SU-DHL-6 (cell line): ENCODE data around the gene PLEKHG3.

Source experiments
- H2AFZ ChIP-seq: fragments of 200-600 bp; sonication (generic); 2 replicates; pipeline ENCODE4 v1.6.1; 2014; ENCODE audit warnings: low read depth, mild to moderate bottlenecking, moderate library complexity, mixed read lengths, antibody characterized with exemption, low read length; ENCODE audit not compliant: severe bottlenecking
- H3F3A ChIP-seq: fragments of 200-600 bp; shearing (Covaris generic); 2 replicates; pipeline ENCODE4 v1.6.0; 2016; ENCODE audit warnings: antibody characterized with exemption, mild to moderate bottlenecking; ENCODE audit not compliant: insufficient read depth
- H3K27ac ChIP-seq: fragments of 200-600 bp; sonication (generic); 2 replicates; pipeline ENCODE4 v1.5.1; 2016; ENCODE audit warnings: low read depth, mild to moderate bottlenecking, low read length, moderate library complexity, mixed read lengths
- H3K27me3 ChIP-seq: fragments of 200-600 bp; sonication (generic), shearing (Covaris generic); 2 replicates; pipeline ENCODE4 v1.6.0; 2014; ENCODE audit warnings: mild to moderate bottlenecking, low read length
- H3K36me3 ChIP-seq: fragments of 200-600 bp; sonication (generic); 2 replicates; pipeline ENCODE4 v1.6.1; 2014; ENCODE audit warnings: mild to moderate bottlenecking, low read length, mixed read lengths
- H3K4me2 ChIP-seq: fragments of 300-600, 200-600 bp; shearing (Covaris generic), sonication (generic); 2 replicates; pipeline ENCODE4 v1.6.0; 2014; ENCODE audit warnings: low read length, low read depth, mild to moderate bottlenecking; ENCODE audit not compliant: poor library complexity, severe bottlenecking
- H3K4me3 ChIP-seq: fragments of 200-600 bp; sonication (generic); 2 replicates; pipeline ENCODE4 v1.5.1; 2014; ENCODE audit warnings: antibody characterized with exemption, low read length, mild to moderate bottlenecking, mixed read lengths; ENCODE audit not compliant: insufficient read depth, poor library complexity, severe bottlenecking
- H3K79me2 ChIP-seq: fragments of 200-600 bp; sonication (generic); 2 replicates; pipeline ENCODE4 v1.6.1; 2014; ENCODE audit warnings: mild to moderate bottlenecking, low read length, moderate library complexity; ENCODE audit not compliant: insufficient read depth
- H3K9ac ChIP-seq: fragments of 200-600 bp; sonication (generic); 2 replicates; pipeline ENCODE4 v1.7.0; 2014; ENCODE audit warnings: mild to moderate bottlenecking, low read length
- H3K9me2 ChIP-seq: fragments of 200-600 bp; sonication (generic); replicated peaks from 2 replicates; pipeline ENCODE4 v1.6.1; 2014; ENCODE audit warnings: low read length; ENCODE audit not compliant: insufficient read depth
- H3K9me3 ChIP-seq: fragments of 200-600 bp; sonication (generic); 2 replicates; pipeline ENCODE4 v1.6.1; 2014; ENCODE audit warnings: low read length, mixed read lengths; ENCODE audit not compliant: insufficient read depth
- H4K20me1 ChIP-seq: fragments of 200-600 bp; sonication (generic); 2 replicates; pipeline ENCODE4 v1.6.1; 2014; ENCODE audit warnings: low read depth, mild to moderate bottlenecking, antibody characterized with exemption, low read length, moderate library complexity, mixed read lengths
- CTCF ChIP-seq: fragments of 200-600 bp; sonication (generic); IDR thresholded peaks from one replicate; pipeline ENCODE4 v1.5.1; 2017; ENCODE audit warnings: antibody characterized with exemption, mild to moderate bottlenecking, low read length, moderate library complexity; ENCODE audit not compliant: insufficient read depth, poor library complexity, severe bottlenecking
- EZH2phosphoT487 ChIP-seq: fragments of 200-600 bp; sonication (generic), shearing (Covaris generic); conservative IDR thresholded peaks from 2 replicates; pipeline ENCODE4 v1.6.1; 2018; ENCODE audit warnings: mild to moderate bottlenecking, antibody characterized with exemption, low read length, moderate library complexity, mixed read lengths

The PLEKHG3 gene

GRCh38 chr14:64748995-64749714 is 44.9 kb downstream of the PLEKHG3 start:
- no peak overlapping the region for H3K9ac ChIP-seq
- no peak overlapping the region for H3K4me2 ChIP-seq
- H3K4me3 ChIP-seq: no peak overlapping the region
- H3K27me3 ChIP-seq: no peaks in the 10 kb centered on the region
- no peaks in the 10 kb centered on the region for H4K20me1 ChIP-seq
- H3K79me2 ChIP-seq: no peaks in the 10 kb centered on the region
- H3K36me3 ChIP-seq: no peaks in the 10 kb centered on the region
- no peak overlapping the region for H3K27ac ChIP-seq
- no peak overlapping the region for H2AFZ ChIP-seq
- no peaks in the 10 kb centered on the region for H3K9me2 ChIP-seq
- no peaks in the 10 kb centered on the region for H3F3A ChIP-seq
- H3K9me3 ChIP-seq: no peaks in the 10 kb centered on the region
- TF ChIP-seq EZH2phosphoT487 (no peak), CTCF (no peak)

- H3K36me3 ChIP-seq: no peaks in the 10 kb centered on the region
- H3K27me3 ChIP-seq: no peaks in the 10 kb centered on the region
- no peak overlapping the region for H2AFZ ChIP-seq
- no peaks in the 10 kb centered on the region for H3K9me2 ChIP-seq
- no peak overlapping the region for H3K4me3 ChIP-seq
- no peak overlapping the region for H3K9ac ChIP-seq
- H3F3A ChIP-seq: no peaks in the 10 kb centered on the region
- no peaks in the 10 kb centered on the region for H3K9me3 ChIP-seq
- no peaks in the 10 kb centered on the region for H3K79me2 ChIP-seq
- H3K4me2 ChIP-seq: no peak overlapping the region
- H4K20me1 ChIP-seq: no peaks in the 10 kb centered on the region
- H3K27ac ChIP-seq: no peak overlapping the region
- no peak for TF ChIP-seq CTCF
- no peak for TF ChIP-seq EZH2phosphoT487
Observed at GRCh38 chr14:64752909-64753308, 48.7 kb downstream of the PLEKHG3 start.

- Histone ChIP-seq H4K20me1 (no peaks in the 10 kb centered on the region), H3K9ac (no peak overlapping the region), H3K9me2 (no peaks in the 10 kb centered on the region), H3K36me3 (no peaks in the 10 kb centered on the region), H3K79me2 (no peaks in the 10 kb centered on the region), H3K27me3 (no peaks in the 10 kb centered on the region), H3K27ac (no peak overlapping the region), H3K9me3 (no peaks in the 10 kb centered on the region), H2AFZ (no peak overlapping the region), H3K4me2 (no peak overlapping the region), H3F3A (no peaks in the 10 kb centered on the region), H3K4me3 (no peak overlapping the region)
- TF ChIP-seq EZH2phosphoT487: no peak
- TF ChIP-seq CTCF: no peak
Observed at GRCh38 chr14:64753374-64753773, 49.1 kb downstream of the PLEKHG3 start.

- no peaks in the 10 kb centered on the region for H3K9me3 ChIP-seq
- no peak overlapping the region for H3K4me3 ChIP-seq
- H3K9me2 ChIP-seq: no peaks in the 10 kb centered on the region
- no peaks in the 10 kb centered on the region for H3K36me3 ChIP-seq
- no peaks in the 10 kb centered on the region for H4K20me1 ChIP-seq
- H3K9ac ChIP-seq: no peak overlapping the region
- no peak overlapping the region for H3K4me2 ChIP-seq
- H3F3A ChIP-seq: no peaks in the 10 kb centered on the region
- H3K79me2 ChIP-seq: no peaks in the 10 kb centered on the region
- no peaks in the 10 kb centered on the region for H3K27me3 ChIP-seq
- no peak overlapping the region for H2AFZ ChIP-seq
- no peak for TF ChIP-seq EZH2phosphoT487
- TF ChIP-seq CTCF: no peak
- H3K27ac ChIP-seq: no peak overlapping the region
Observed at GRCh38 chr14:64753999-64754398, 49.8 kb downstream of the PLEKHG3 start.
